Measurements from ENCODE around the gene PHYKPL. TPM values are rescaled to one million over a fixed set of nuclear protein-coding genes. Genes with fewer than 3 reads are reported as not detected.

Gene PHYKPL
- total and polyA plus RNA-seq, 8 donors, result 22.9 to 262 (median 44.4) TPM

GRCh38 chr5:178223196-178223773, 9.3 kb downstream of the PHYKPL start:
- TF ChIP-seq POLR2A (IDR thresholded peaks at IDR 0.05) (no peak), POLR2AphosphoS5 (IDR thresholded peaks at IDR 0.05) (no peak), EP300 (IDR thresholded peaks at IDR 0.05) (no peak), CTCF (IDR thresholded peaks at IDR 0.05) (no peak)
- no peaks in the 10 kb centered on the region for H3K27me3 ChIP-seq
- H3K36me3 ChIP-seq, result peaks cover 33 to 98% (median 85%) of the 10 kb centered on the region in 4 donors
- DNase-seq, result no peak
- H3K4me3 ChIP-seq, result no peak overlapping the region
- H3K4me1 ChIP-seq, result peaks cover 0 to 16% (median 4%) of the 10 kb centered on the region in 4 donors
- intact Hi-C loops (cut with DNase I; ENCODE audit: low total_unique reads), result no loop called here
- no peaks in the 10 kb centered on the region for H3K9me3 ChIP-seq
- 85 to 92% (median 89%) methylated on average over 5 of the region's 5 CpGs for WGBS, 5 donors
- no peak overlapping the region for H3K27ac ChIP-seq

- TF ChIP-seq EP300 (IDR thresholded peaks at IDR 0.05), result no peak
- no peak for DNase-seq
- Histone ChIP-seq H3K27me3 (no peaks in the 10 kb centered on the region), H3K27ac (no peak overlapping the region), H3K4me3 (no peak overlapping the region), H3K4me1 (peaks cover 0 to 12% (median 4%) of the 10 kb centered on the region in 4 donors), H3K9me3 (no peaks in the 10 kb centered on the region), H3K36me3 (peaks cover 26 to 91% (median 82%) of the 10 kb centered on the region in 4 donors)
- intact Hi-C loops (cut with DNase I; ENCODE audit: low total_unique reads), result no loop called here
- WGBS, 5 donors, result 95 to 99% (median 95%) methylated on average over 10 to 15 of the region's 15 CpGs
These were observed 10.3 kb downstream of the PHYKPL start for GRCh38 chr5:178222292-178222691.

- intact Hi-C loops (cut with DNase I; ENCODE audit: low total_unique reads), result no loop called here
- TF ChIP-seq POLR2AphosphoS5 (IDR thresholded peaks at IDR 0.05), result no peak
- TF ChIP-seq POLR2A (IDR thresholded peaks at IDR 0.05), result no peak
- TF ChIP-seq CTCF (IDR thresholded peaks at IDR 0.05), result no peak
- no peak for TF ChIP-seq EP300 (IDR thresholded peaks at IDR 0.05)
- H3K4me3 ChIP-seq, result no peak overlapping the region
- H3K9me3 ChIP-seq, result no peaks in the 10 kb centered on the region
- no peak for DNase-seq
- H3K27ac ChIP-seq, result no peak overlapping the region
- H3K27me3 ChIP-seq, result no peaks in the 10 kb centered on the region
- peaks cover 26 to 91% (median 82%) of the 10 kb centered on the region in 4 donors for H3K36me3 ChIP-seq
- 75 to 96% (median 90%) methylated on average over 4 to 5 of the region's 5 CpGs for WGBS, 5 donors
- H3K4me1 ChIP-seq, result peaks cover 0 to 15% (median 4%) of the 10 kb centered on the region in 4 donors
These were observed 10.7 kb downstream of the PHYKPL start for GRCh38 chr5:178221853-178222252.

- Histone ChIP-seq H3K27ac (no peak overlapping the region), H3K36me3 (peaks cover 30 to 91% (median 82%) of the 10 kb centered on the region in 4 donors), H3K4me3 (no peak overlapping the region), H3K4me1 (peaks cover 0 to 15% (median 4%) of the 10 kb centered on the region in 4 donors), H3K9me3 (no peaks in the 10 kb centered on the region), H3K27me3 (no peaks in the 10 kb centered on the region)
- WGBS, 5 donors, result 64 to 83% (median 76%) methylated on average over 3 of the region's 3 CpGs
- DNase-seq, result no peak
- intact Hi-C loops (cut with DNase I; ENCODE audit: low total_unique reads), result no loop called here
- TF ChIP-seq POLR2AphosphoS5 (IDR thresholded peaks at IDR 0.05) (no peak), POLR2A (IDR thresholded peaks at IDR 0.05) (no peak), EP300 (IDR thresholded peaks at IDR 0.05) (no peak), CTCF (IDR thresholded peaks at IDR 0.05) (no peak)
These were observed 11.3 kb downstream of the PHYKPL start for GRCh38 chr5:178221282-178221681.

GRCh38 chr5:178218827-178219226, 13.8 kb downstream of the PHYKPL start:
- intact Hi-C loops (cut with DNase I; ENCODE audit: low total_unique reads), result no loop called here
- TF ChIP-seq CTCF (IDR thresholded peaks at IDR 0.05) (no peak), POLR2AphosphoS5 (IDR thresholded peaks at IDR 0.05) (no peak), EP300 (IDR thresholded peaks at IDR 0.05) (no peak), POLR2A (IDR thresholded peaks at IDR 0.05) (no peak)
- Histone ChIP-seq H3K36me3 (peaks cover 47 to 91% (median 85%) of the 10 kb centered on the region in 4 donors), H3K27me3 (no peaks in the 10 kb centered on the region), H3K4me3 (no peak overlapping the region), H3K9me3 (no peaks in the 10 kb centered on the region), H3K4me1 (peaks cover 0 to 36% (median 18%) of the 10 kb centered on the region in 4 donors), H3K27ac (no peak overlapping the region)
- no peak for DNase-seq
- 71 to 85% (median 78%) methylated on average over 3 of the region's 3 CpGs for WGBS, 5 donors
